Endothelial cell of umbilical vein (primary cell): ENCODE data around the gene NETO1. TPM values are rescaled to one million over a fixed set of nuclear protein-coding genes. Genes with fewer than 3 reads are reported as not detected.

Source experiments
- BruUV-seq: library from RNA; stranded (reverse); fragments of 400-500 nt; replicated peaks from 2 replicates; lab custom pipeline; 2021; lab: Mats Ljungman, UMichigan
- CTCF ChIA-PET: fragments of 300-600, 350-600 bp; sonication (Branson Sonifier 250); formaldehyde crosslinking; loops from one replicate; lab custom pipeline; 2021; ENCODE audit warnings: antibody characterized with exemption, inconsistent platforms; lab: Charles Lee
- POLR2A ChIA-PET: fragments of 300-600, 350-600 bp; sonication (Branson Sonifier 250); formaldehyde crosslinking; loops from one replicate; lab custom pipeline; 2021; ENCODE audit warnings: antibody characterized with exemption, inconsistent platforms; lab: Charles Lee
- DNase-seq: peaks from one replicate; pipeline ENCODE4 v3.0.0-alpha.2; 2011; ENCODE audit warnings: low read depth, low spot score
- FAIRE-seq: peaks from 2 replicates; lab custom pipeline; 2011; peaks lifted over from hg19 to GRCh38; lab: Jason Lieb, UNC
- H2AFZ ChIP-seq: 2 replicates; pipeline ENCODE4 v1.6.0; 2012; ENCODE audit warnings: low read depth, low read length, control low read depth, inconsistent platforms
- H3K27ac ChIP-seq: 2 replicates; pipeline ENCODE4 v1.5.1; 2011; ENCODE audit warnings: low read depth, mild to moderate bottlenecking, control low read depth, low read length, moderate library complexity; ENCODE audit not compliant: insufficient read depth
- H3K27me3 ChIP-seq, 2 experiments: 2 replicates each; pipeline versions ENCODE4 v1.6.0 to v1.6.1; 2011; ENCODE audit warnings: low read length in 2 of 2, mixed read lengths in 1 of 2; ENCODE audit not compliant: control insufficient read depth in 2 of 2, insufficient read depth in 2 of 2
- H3K36me3 ChIP-seq, 2 experiments: 2 replicates in 1 of 2; 3 replicates in 1 of 2; pipeline ENCODE4 v1.5.1; 2011; ENCODE audit warnings: low read length in 2 of 2, mild to moderate bottlenecking in 1 of 2, moderate library complexity in 1 of 2; ENCODE audit not compliant: control insufficient read depth in 2 of 2, insufficient read depth in 2 of 2; ENCODE audit errors: extremely low read depth in 1 of 2
- H3K4me1 ChIP-seq: 3 replicates; pipeline ENCODE4 v1.5.1; 2011; ENCODE audit warnings: mild to moderate bottlenecking, low read length; ENCODE audit not compliant: control insufficient read depth, insufficient read depth; ENCODE audit errors: extremely low read depth
- H3K4me2 ChIP-seq: 2 replicates; pipeline ENCODE4 v1.6.1; 2011; ENCODE audit warnings: low read length, control low read depth, mixed read lengths; ENCODE audit not compliant: insufficient read depth
- H3K4me3 ChIP-seq, 3 experiments: fragments of 200-600 bp in 1 of 3; sonication (generic), shearing (Covaris generic) in 1 of 3; replicated peaks in 1 of 3; 2 replicates each; pipeline ENCODE4 v1.5.1; 2011 to 2016; ENCODE audit warnings: control low read depth in 3 of 3, low read length in 3 of 3, mild to moderate bottlenecking in 2 of 3, inconsistent platforms in 1 of 3, low read depth in 1 of 3, moderate library complexity in 1 of 3; ENCODE audit not compliant: insufficient read depth in 1 of 3
- H3K79me2 ChIP-seq: 2 replicates; pipeline ENCODE4 v1.6.0; 2012; ENCODE audit warnings: low read length, inconsistent platforms; ENCODE audit not compliant: control insufficient read depth, insufficient read depth
- H3K9ac ChIP-seq: replicated peaks from 2 replicates; pipeline ENCODE3; 2011; ENCODE audit warnings: low read length, control low read depth; ENCODE audit not compliant: insufficient read depth; ENCODE audit errors: extremely low read depth
- H3K9me1 ChIP-seq: replicated peaks from 3 replicates; pipeline ENCODE4 v1.6.0; 2011; ENCODE audit warnings: mild to moderate bottlenecking, low read length; ENCODE audit not compliant: control insufficient read depth, insufficient read depth; ENCODE audit errors: extremely low read depth
- H3K9me3 ChIP-seq: replicated peaks from 2 replicates; pipeline ENCODE4 v1.5.1; 2012; ENCODE audit warnings: low read length, inconsistent platforms; ENCODE audit not compliant: control insufficient read depth, insufficient read depth
- H4K20me1 ChIP-seq: replicated peaks from 2 replicates; pipeline ENCODE3; 2011; ENCODE audit warnings: mild to moderate bottlenecking, low read length; ENCODE audit not compliant: control insufficient read depth, insufficient read depth; ENCODE audit errors: extremely low read depth
- CTCF ChIP-seq, 2 donors: IDR thresholded peaks; 1 replicate in 1 of 2; 2 replicates in 1 of 2; pipeline ENCODE4 v1.5.1; 2011; ENCODE audit warnings: low read length in 2 of 2, mild to moderate bottlenecking in 2 of 2, moderate library complexity in 2 of 2, control low read depth in 1 of 2, inconsistent platforms in 1 of 2, low read depth in 1 of 2; ENCODE audit not compliant: insufficient read depth in 1 of 2; ENCODE audit errors: extremely low read depth in 1 of 2
- EZH2 ChIP-seq: IDR thresholded peaks from 2 replicates; pipeline ENCODE4 v1.6.1; 2012; ENCODE audit warnings: borderline replicate concordance, low read depth, mild to moderate bottlenecking, moderate library complexity, low read length, inconsistent platforms; ENCODE audit not compliant: severe bottlenecking
- FOS ChIP-seq: IDR thresholded peaks from 2 replicates; pipeline ENCODE4 v1.6.1; 2011; ENCODE audit warnings: mild to moderate bottlenecking, low read length, moderate library complexity, borderline replicate concordance; ENCODE audit not compliant: insufficient read depth
- GATA2 ChIP-seq: IDR thresholded peaks from 2 replicates; pipeline ENCODE4 v1.7.0; 2011; ENCODE audit warnings: low read depth, mild to moderate bottlenecking, moderate library complexity, mixed read lengths, low read length; ENCODE audit not compliant: insufficient read length, insufficient read depth
- JUN ChIP-seq: IDR thresholded peaks from 2 replicates; pipeline ENCODE4 v1.6.1; 2011; ENCODE audit warnings: borderline replicate concordance, low read depth; ENCODE audit not compliant: insufficient read length, insufficient read depth
- MAX ChIP-seq: IDR thresholded peaks from 2 replicates; pipeline ENCODE4 v1.6.1; 2011; ENCODE audit not compliant: insufficient read depth, insufficient read length
- MYC ChIP-seq: IDR thresholded peaks from one replicate; pipeline ENCODE4 v1.6.1; 2011; ENCODE audit warnings: mild to moderate bottlenecking, low read depth, low read length
- POLR2AphosphoS5 ChIP-seq: IDR thresholded peaks from 2 replicates; pipeline ENCODE4 v1.6.1; 2012; ENCODE audit warnings: low read depth, mild to moderate bottlenecking, control low read depth, low read length, moderate library complexity; ENCODE audit not compliant: insufficient read depth
- dilution Hi-C: fragments of 300-500 bp; cut with MboI; formaldehyde crosslinking; loops from one replicate; pipeline ENCODE4 v1.15.0; 2019; ENCODE audit warnings: low sequenced_read_pairs; ENCODE audit not compliant: extremely low pct_ligation_motif_present
- intact Hi-C: fragments of 100-400 bp; cut with micrococcal nuclease; formaldehyde crosslinking; loops from one replicate; pipeline ENCODE4 v1.10.0; 2022
- polyA plus RNA-seq, 4 experiments: library from polyadenylated mRNA; depleted of rRNA in 3 of 4; stranded (reverse) in 3 of 4; unstranded in 1 of 4; fragments of >200 nt; gene quantifications; 2 replicates each; pipeline versions ENCODE4 v1.2.1 to v1.2.3, GENCODE V29; 2011 to 2012; ENCODE audit warnings: missing spikeins in 1 of 4
- total RNA-seq: library from RNA; stranded (reverse); gene quantifications from 2 replicates; pipeline ENCODE4 v1.2.3, GENCODE V29; 2021

Gene NETO1
- total and polyA plus RNA-seq, 2 donors (not counting 3 experiments of a cell fraction or from before 2014, with no cell fraction given) = not detected

GRCh38 chr18:72869226-72870185, 1.7 kb upstream of the NETO1 start:
- CTCF ChIA-PET = no interaction called here
- dilution Hi-C loops = no loop called here
- H2AFZ ChIP-seq = no peak overlapping the region
- H3K4me3 ChIP-seq = no peak overlapping the region
- H3K36me3 ChIP-seq = no peaks in the 10 kb centered on the region
- no peak overlapping the region for H3K4me2 ChIP-seq
- POLR2A ChIA-PET = no interaction called here
- H4K20me1 ChIP-seq = no peaks in the 10 kb centered on the region
- H3K4me1 ChIP-seq = no peaks in the 10 kb centered on the region
- H3K9me3 ChIP-seq = no peaks in the 10 kb centered on the region
- H3K9ac ChIP-seq = no peak overlapping the region
- no peak for TF ChIP-seq CTCF (IDR thresholded peaks at IDR 0.05; ENCODE audit: extremely low read depth in 1 of 2, insufficient read depth in 1 of 2, low read depth in 1 of 2, low read length in 2 of 2)
- no peak for TF ChIP-seq MYC
- no peak for TF ChIP-seq MAX
- no peak for TF ChIP-seq JUN
- no peak for TF ChIP-seq FOS
- TF ChIP-seq EZH2 = no peak
- TF ChIP-seq POLR2AphosphoS5 = no peak
- no peak for TF ChIP-seq GATA2
- H3K9me1 ChIP-seq = no peaks in the 10 kb centered on the region
- no peak for DNase-seq
- H3K27ac ChIP-seq = no peak overlapping the region
- intact Hi-C loops = no loop called here
- BruUV-seq = no TSS peak
- H3K27me3 ChIP-seq = peaks cover 0 to 2% of the 10 kb centered on the region in 2 experiments
- no peaks in the 10 kb centered on the region for H3K79me2 ChIP-seq
- no peak for FAIRE-seq
